Lung (tissue), 12 donors: ENCODE results near the gene DNAJB6. TPM values are rescaled to one million over a fixed set of nuclear protein-coding genes. Genes with fewer than 3 reads are reported as not detected.

Source experiments
- ATAC-seq: fragments of 200-7000 bp; cut with Tn5 transposase; one replicate; pipeline ENCODE4 v1.9.1; 2020; ENCODE audit warnings: moderate number of reproducible peaks; ENCODE audit not compliant: insufficient read depth, low FRiP score
- DNase-seq, 3 donors: peaks; one replicate each; pipeline ENCODE4 v3.0.0-alpha.2; 2013 to 2017
- H3K27ac ChIP-seq, 2 donors: one replicate each; pipeline ENCODE4 v1.5.1; 2013; ENCODE audit warnings: mild to moderate bottlenecking in 2 of 2, moderate library complexity in 2 of 2, control low read depth in 1 of 2, inconsistent platforms in 1 of 2, low read depth in 1 of 2, low read length in 1 of 2
- H3K27me3 ChIP-seq, 3 donors: one replicate each; pipeline ENCODE4 v1.5.1; 2013; ENCODE audit warnings: low read length in 2 of 3; ENCODE audit not compliant: control insufficient read depth in 3 of 3, insufficient read depth in 3 of 3
- H3K36me3 ChIP-seq, 4 donors: one replicate each; pipeline ENCODE4 v1.5.1; 2013; ENCODE audit warnings: low read length in 4 of 4, mild to moderate bottlenecking in 1 of 4, moderate library complexity in 1 of 4; ENCODE audit not compliant: control insufficient read depth in 4 of 4, insufficient read depth in 4 of 4
- H3K4me1 ChIP-seq, 5 donors: one replicate each; pipeline ENCODE4 v1.5.1; 2013; ENCODE audit warnings: low read length in 5 of 5, mild to moderate bottlenecking in 2 of 5, moderate library complexity in 1 of 5; ENCODE audit not compliant: control insufficient read depth in 5 of 5, insufficient read depth in 5 of 5
- H3K4me3 ChIP-seq: one replicate; pipeline ENCODE4 v1.5.1; 2013; ENCODE audit warnings: mild to moderate bottlenecking, control low read depth, moderate library complexity
- H3K9ac ChIP-seq, 2 donors: one replicate each; pipeline ENCODE4 v1.5.1; 2013; ENCODE audit warnings: low read length in 2 of 2, control low read depth in 1 of 2; ENCODE audit not compliant: insufficient read depth in 1 of 2
- H3K9me3 ChIP-seq, 4 donors: one replicate each; pipeline ENCODE4 v1.5.1; 2013; ENCODE audit warnings: low read length in 3 of 4, mild to moderate bottlenecking in 1 of 4, moderate library complexity in 1 of 4; ENCODE audit not compliant: control insufficient read depth in 4 of 4, insufficient read depth in 3 of 4
- CTCF ChIP-seq: IDR thresholded peaks from 2 replicates; pipeline ENCODE4 v1.5.1; 2012; ENCODE audit warnings: mild to moderate bottlenecking; ENCODE audit errors: control extremely low read depth, extremely low read depth
- WGBS, 2 donors: extraction: QIAGEN DNeasy Blood & Tissue Kit; methylation state at CpG; one replicate each; pipeline ENCODE4 v1.1.7; 2013; 5-methylcytosine and 5-hydroxymethylcytosine counted together
- polyA plus RNA-seq, 2 donors: library from polyadenylated mRNA; stranded (reverse); fragments of 200-250 nt; gene quantifications; one replicate each; pipeline ENCODE4 v1.2.1, GENCODE V29; 2013
- total RNA-seq, 2 donors: library from RNA; depleted of rRNA in 1 of 2; stranded (reverse); fragments of >200 nt in 1 of 2; gene quantifications; one replicate each; pipeline ENCODE4 v1.2.1, GENCODE V29; 2014 to 2021
- donor health status: control.
- donor health status: control.
- donor health status: Bipolar disorder and iron deficiency.
- donor health status: healthy.
- donor health status: DM: yes; HTN: yes; CAD: no.

The DNAJB6 gene
- total and polyA plus RNA-seq, 4 donors, result 58.1 to 117 (median 83.0) TPM

GRCh38 chr7:157442456-157442855 is 105.7 kb downstream of the DNAJB6 start:
- Histone ChIP-seq H3K9me3 (peaks cover 0 to 3% (median 0%) of the 10 kb centered on the region in 4 donors), H3K4me3 (no peak overlapping the region), H3K27ac (no peak overlapping the region), H3K27me3 (peaks cover 0 to 2% (median 0%) of the 10 kb centered on the region in 3 donors), H3K4me1 (no peaks in the 10 kb centered on the region), H3K36me3 (no peaks in the 10 kb centered on the region), H3K9ac (no peak overlapping the region)
- WGBS, 2 donors, result 91 to 98% methylated on average over 23 of the region's 23 CpGs
- no peak for DNase-seq
- no peak for ATAC-seq
- no peak for TF ChIP-seq CTCF

- ATAC-seq (no peak), DNase-seq (no peak)
- H3K4me1 ChIP-seq, result no peaks in the 10 kb centered on the region
- no peaks in the 10 kb centered on the region for H3K27me3 ChIP-seq
- WGBS, 2 donors, result 87 to 92% methylated on average over 42 of the region's 42 CpGs
- no peak for TF ChIP-seq CTCF
- H3K4me3 ChIP-seq, result no peak overlapping the region
- H3K27ac ChIP-seq, result no peak overlapping the region
- no peaks in the 10 kb centered on the region for H3K36me3 ChIP-seq
- no peak overlapping the region for H3K9ac ChIP-seq
- H3K9me3 ChIP-seq, result peaks cover 0 to 3% (median 0%) of the 10 kb centered on the region in 4 donors
These were observed 106.4 kb downstream of the DNAJB6 start for GRCh38 chr7:157442993-157443831.

GRCh38 chr7:157444011-157444842 is 107.4 kb downstream of the DNAJB6 start:
- no peak overlapping the region for H3K27ac ChIP-seq
- H3K27me3 ChIP-seq, result no peaks in the 10 kb centered on the region
- ATAC-seq (no peak), DNase-seq (no peak)
- H3K36me3 ChIP-seq, result no peaks in the 10 kb centered on the region
- H3K9ac ChIP-seq, result no peak overlapping the region
- 81 to 88% methylated on average over 27 of the region's 27 CpGs for WGBS, 2 donors
- H3K4me1 ChIP-seq, result no peaks in the 10 kb centered on the region
- no peak for TF ChIP-seq CTCF
- no peaks in the 10 kb centered on the region for H3K9me3 ChIP-seq
- H3K4me3 ChIP-seq, result no peak overlapping the region
